Endometrial microvascular endothelial cells (primary cell): ENCODE results near the gene MAP3K20. TPM values are rescaled to one million over a fixed set of nuclear protein-coding genes. Genes with fewer than 3 reads are reported as not detected.

ENCODE experiments used
- in situ Hi-C: cut with HindIII; loops from 2 replicates; pipeline ENCODE4 v1.10.0; 2017; ENCODE audit warnings: low sequenced_read_pairs, low pct_unique_long_range_greater_than_20kb; ENCODE audit errors: inconsistent ontology term
- total RNA-seq: library from RNA; depleted of rRNA; stranded (reverse); fragments of >200 nt; gene quantifications from one replicate; pipeline ENCODE4 v1.2.3, GENCODE V29; 2015; ENCODE audit errors: inconsistent ontology term

MAP3K20 gene
- total RNA-seq, 1 donor from 2014 or later: 31.7 TPM

- in situ Hi-C loops: no loop called here
Measured at GRCh38 chr2:173048897-173049661, 26.6 kb upstream of the MAP3K20 start.

DNA sequence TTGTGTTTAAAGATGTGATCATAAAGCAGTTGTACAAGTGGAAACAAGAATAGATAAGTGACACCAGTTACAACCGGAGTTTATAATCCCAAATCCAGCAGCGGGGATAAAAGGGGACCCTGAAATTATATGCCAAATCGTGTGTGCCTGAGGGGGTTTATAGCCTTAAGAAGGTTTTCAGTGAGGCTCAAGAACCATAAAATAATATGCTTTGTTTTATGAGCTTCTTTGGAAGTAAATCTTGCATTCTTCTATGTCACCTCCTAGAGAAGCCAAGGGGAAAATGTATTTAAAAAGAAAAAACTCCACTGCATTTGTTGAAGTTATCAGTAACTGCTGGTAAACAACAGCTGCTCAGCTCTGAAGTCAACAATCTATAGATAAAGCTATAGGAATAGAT, 25.8 kb upstream of the MAP3K20 start:
- in situ Hi-C loops: no loop called here

GRCh38 chr2:173050684-173051083, 25.0 kb upstream of the MAP3K20 start:
- in situ Hi-C loops: no loop called here

DNA sequence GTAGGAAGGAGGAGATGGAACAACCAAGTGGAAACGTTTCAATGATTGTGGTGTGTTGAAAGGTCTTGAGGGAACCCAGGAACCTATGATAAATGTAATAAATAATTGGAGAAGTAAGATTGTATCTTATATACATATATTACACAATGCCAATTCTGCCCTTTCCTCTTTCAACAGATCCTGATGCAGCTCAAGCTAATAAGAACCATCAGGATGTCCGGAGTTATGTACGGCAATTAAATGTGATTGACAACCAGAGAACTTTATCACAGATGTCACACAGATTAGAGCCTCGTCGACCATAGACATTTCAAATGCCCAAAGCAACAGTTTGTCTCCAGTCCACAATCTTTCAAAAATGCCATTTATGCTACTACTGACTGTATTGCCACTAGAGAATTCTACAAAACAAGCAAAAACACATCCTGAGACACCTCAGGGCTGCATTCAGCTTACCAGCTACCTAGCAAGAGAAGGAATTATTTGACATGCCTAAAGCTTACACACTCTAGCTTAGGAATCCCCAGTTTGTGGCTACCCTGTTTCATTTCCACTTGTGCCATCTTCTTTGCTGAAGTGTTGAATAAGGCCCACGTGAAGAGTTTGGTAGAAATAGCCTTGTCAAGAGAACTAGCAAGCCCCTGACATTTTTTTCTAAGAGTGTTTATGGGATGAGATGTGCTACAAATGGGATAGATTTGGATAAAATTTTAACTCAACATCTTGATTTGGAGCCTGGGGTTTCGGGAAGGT, 24.0 kb upstream of the MAP3K20 start:
- in situ Hi-C loops: no loop called here

GRCh38 chr2:173053043-173053699, 22.5 kb upstream of the MAP3K20 start:
- in situ Hi-C loops: no loop called here

- in situ Hi-C loops: no loop called here
Measured at GRCh38 chr2:173054466-173054865, 21.2 kb upstream of the MAP3K20 start.

DNA sequence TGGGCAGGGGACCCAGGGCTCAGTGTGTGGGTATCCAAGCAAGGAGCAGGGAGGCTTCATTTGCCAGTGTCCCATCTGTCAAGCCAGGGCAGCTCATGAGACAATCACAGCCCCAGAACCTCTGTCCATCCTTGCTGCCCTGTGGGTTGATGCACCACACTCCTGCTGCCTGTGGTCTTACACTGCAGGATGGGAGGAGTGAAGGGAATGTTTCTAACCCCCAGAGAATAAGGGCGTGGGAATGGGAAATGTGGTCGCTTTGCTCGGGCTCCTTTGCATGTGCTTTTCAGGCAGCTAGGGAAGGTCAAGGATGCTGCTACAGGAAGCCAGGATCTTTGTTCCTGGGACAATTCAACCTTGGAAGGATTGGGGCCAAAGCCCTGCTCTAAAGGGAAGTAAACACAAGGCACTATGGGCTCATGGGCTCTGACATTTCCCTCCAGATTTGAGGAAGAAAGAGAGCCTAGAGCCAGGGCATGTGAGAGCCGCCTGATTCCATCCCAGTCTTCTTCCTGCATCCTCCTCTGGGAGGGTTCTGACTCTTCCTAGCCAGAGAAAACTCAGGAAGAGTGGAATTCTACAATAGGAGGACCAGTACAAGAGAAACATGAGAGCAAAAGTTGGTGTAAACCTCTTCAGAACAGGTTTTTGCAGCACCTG, 18.8 kb upstream of the MAP3K20 start:
- in situ Hi-C loops: no loop called here

GRCh38 chr2:173058097-173058496, 17.5 kb upstream of the MAP3K20 start:
- in situ Hi-C loops: no loop called here

DNA sequence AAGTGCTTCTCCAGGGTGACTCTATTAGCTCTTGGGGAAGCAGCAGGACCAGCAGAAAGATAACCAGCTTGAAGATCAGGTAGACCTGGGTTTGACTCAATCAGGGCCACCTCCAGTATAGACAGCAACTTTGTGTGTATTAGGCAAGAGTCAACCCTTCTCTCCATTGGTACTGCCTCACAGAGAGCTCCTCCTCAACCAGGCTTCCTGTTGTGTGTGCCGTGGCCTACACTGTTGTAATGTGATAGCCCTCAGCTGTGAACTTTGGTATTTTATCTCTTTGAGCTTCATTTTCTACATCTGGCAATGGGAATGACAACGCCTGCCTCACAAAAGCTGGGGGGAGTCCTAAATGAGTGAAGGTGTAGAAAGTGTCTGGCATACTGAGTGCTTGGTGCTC, 17.0 kb upstream of the MAP3K20 start:
- in situ Hi-C loops: no loop called here

DNA sequence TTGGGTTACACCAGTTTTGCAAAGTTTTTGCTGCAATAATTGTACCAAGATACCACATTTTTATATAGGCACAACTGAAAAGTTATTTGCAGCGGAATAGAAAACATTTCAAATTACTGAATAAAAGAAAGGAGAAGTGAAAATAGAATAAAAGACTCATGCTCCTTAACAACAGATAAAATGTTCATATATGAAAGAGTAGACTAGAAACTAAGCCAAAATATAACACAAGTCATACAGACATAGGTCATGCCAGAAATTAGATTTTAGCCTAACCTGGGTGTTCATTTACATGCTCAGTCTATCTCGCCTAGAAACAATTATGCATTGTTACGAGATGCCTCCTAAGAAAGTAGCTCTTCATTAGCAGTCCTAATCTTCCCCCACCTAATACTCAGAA, 16.4 kb upstream of the MAP3K20 start:
- in situ Hi-C loops: no loop called here

DNA sequence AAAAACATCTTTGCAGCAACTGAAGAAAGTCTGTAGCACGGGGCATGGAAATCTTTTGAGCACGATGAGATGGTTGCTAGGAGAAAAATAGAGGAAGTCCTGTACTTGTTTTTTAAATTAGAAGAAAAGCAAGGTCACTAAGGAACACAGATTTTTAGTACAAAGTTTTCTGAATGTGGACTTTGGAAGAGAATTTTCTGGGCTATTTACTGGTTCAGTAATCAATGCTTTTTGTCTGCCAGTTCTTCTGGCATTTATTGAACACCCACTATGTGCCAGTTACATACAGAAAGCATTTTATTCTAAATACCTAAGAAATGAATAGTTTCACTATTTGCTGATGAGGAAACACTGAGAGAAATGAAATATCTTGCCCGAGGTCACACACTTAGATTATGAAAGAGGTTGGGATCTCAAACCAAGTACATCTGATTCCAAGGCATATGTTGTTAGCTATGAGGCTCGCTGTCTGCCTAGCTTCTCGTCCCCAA, 15.6 kb upstream of the MAP3K20 start:
- in situ Hi-C loops: no loop called here

DNA sequence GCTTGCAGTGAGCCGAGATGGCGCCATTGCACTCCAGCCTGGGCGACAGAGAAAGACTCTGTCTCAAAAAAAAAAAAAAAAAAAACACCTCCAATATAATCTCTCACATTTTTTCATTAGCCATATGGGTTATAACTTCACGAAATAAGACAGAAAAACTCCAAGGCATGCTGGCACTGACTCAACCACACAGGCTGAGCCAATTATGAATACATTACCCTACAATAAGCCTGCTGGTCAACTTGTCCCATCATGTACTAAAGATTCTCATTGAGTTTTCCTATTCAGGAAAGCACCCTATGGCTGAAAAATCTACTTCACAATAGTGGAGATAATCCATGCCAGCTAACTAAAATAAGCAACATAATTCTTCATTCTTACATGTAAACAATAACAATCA, 12.8 kb upstream of the MAP3K20 start:
- in situ Hi-C loops: no loop called here

- in situ Hi-C loops: no loop called here
Measured at GRCh38 chr2:173064151-173064805, 11.4 kb upstream of the MAP3K20 start.

DNA sequence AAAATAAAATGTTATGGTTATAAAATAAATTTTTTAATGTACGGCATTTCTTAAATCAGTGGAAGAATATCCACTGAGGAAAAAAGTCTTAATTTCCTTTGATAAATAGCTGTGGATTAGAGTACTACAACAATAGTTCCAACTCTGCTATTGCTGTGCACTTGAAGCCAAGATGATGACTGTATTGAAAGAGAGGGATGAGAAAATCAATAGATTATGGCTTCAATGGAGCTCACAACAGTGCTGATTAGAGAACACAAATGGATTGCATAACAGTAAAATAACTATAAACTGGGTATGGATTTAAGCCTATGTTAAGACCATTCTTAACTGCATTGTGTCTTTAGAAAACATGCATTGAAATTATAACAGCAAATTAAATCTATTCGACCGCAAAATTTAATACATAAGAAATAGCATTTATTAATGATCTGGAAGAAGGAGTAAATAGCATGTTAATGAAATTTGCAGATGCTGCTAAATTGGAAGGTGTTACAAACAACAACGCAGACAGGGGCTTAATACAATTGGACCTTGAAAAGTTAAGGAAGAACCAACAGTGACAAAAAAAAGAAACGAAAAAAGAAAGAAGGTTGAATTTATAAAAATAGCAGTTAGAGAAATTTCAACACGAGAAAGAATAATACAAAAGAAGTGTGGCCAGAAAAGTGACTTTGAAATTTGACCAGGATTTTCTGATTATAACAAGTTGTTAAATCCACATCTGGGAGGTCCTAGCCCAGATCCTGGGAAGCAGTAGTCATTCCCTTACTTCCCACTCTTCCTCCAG, 8.6 kb upstream of the MAP3K20 start:
- in situ Hi-C loops: no loop called here

DNA sequence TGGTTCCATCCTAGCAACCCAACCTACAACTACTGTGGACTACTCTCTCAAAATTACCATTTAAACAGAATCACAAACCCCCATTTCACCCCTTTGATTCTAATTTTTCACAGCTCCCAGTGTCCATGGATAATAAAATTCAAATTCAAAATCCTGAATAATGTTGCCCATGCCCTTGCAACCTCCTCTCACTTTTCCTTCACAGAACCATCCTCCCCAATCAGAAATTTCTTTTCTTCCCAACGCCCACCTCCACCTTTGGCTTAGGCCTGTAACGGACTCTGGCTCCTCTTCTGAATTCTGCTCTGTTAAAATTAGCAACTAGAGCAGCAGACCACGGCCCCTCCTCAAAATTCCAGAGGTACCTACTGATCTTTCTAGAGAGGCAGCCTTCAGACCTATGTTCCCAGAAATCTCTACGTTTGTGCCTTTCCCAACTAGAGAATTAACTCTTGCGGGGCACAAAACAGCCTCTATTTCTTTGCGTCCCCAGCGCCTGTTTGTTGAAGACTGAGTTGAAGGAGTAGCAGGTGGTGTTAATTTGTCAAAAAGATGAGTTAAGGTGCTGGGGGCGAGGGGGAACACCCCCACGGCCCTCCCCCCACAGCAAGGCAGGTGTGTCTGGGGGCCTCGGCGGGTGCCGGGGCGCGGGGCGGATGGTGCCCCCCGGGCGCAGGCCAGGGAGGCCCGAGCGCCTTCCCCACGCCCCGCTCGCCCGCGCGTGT, 428 bp upstream of the MAP3K20 start:
- in situ Hi-C loops: no loop called here

- in situ Hi-C loops: no loop called here
Measured at GRCh38 chr2:173076581-173077345, 1.1 kb downstream of the MAP3K20 start.
